Activated CD4-positive, alpha-beta T cell treated with anti-CD3 and anti-CD28 coated beads, Interleukin-2, amount 50 U/mL, for 16 hours (primary cell): Measurements from ENCODE around the gene TMEM263.
A peak's percentile ranks its signal among the peaks of the same experiment; 100 is the strongest.

Experiments
- DNase-seq: peaks from one replicate; pipeline ENCODE4 v3.0.0-alpha.2; 2020

TMEM263 gene

DNA sequence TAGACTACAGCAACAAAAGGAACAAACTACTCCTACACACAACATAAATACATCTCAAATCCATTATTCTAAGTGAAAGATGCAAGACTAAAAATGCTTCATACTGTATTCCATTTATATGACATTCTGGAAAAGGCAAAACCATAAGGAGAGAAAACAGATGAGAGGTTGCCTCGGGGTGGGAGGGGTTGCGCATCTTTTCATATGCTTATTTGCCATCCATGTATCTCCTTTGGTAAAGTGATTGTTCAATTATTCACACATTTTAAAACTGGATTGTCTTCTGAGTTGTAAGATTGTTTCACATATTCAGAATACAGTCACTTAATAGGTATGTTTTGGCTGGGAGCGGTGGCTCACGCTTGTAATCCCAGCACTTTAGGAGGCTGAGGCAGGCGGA, 5.1 kb upstream of the TMEM263 start:
- no peak for DNase-seq

GRCh38 chr12:106953352-106954250, 2.1 kb upstream of the TMEM263 start:
- no peak for DNase-seq

DNA sequence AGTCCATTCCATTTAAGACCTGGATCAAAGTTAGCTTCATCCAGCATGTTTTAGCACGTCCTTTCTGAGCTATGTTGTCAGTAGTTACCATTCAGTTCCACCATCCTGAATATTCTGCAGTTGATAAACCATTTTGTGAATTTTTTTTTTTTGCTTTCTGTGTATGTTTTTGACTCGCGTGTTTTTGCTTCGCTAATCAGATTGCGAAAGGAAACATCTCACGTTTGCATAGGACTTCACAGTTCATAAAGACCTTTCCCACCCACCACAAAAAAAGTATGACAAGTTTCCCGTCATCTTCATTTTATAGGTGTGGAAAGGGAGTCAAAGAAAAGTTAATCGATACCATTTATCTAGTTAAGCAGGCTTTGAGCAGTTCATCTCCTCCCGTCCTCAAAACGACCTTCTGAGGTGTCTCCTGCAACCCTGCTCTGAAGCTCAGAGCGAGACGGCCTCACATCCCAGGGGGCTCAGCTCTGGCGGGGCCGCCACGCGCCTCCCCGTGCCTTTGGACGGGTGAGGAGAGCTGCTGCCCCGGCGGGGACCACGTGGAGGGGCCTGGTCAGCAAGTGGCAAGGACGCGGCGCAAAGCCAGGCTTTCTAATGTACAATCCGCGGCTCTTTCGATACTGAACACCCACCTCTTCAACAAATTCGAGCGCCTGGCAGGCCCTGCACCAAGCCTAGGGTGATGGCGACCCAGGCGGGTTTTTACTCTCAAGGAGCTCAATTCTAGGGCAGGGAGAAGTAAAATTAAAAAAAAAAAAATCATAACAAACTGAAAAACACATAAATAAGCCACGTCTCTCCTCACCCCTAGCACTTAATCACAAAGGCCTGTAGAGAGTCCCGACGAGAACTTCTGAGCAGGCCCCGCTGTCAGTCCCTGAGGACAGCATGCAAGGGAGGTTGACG, 988 bp upstream of the TMEM263 start:
- no peak for DNase-seq

DNA sequence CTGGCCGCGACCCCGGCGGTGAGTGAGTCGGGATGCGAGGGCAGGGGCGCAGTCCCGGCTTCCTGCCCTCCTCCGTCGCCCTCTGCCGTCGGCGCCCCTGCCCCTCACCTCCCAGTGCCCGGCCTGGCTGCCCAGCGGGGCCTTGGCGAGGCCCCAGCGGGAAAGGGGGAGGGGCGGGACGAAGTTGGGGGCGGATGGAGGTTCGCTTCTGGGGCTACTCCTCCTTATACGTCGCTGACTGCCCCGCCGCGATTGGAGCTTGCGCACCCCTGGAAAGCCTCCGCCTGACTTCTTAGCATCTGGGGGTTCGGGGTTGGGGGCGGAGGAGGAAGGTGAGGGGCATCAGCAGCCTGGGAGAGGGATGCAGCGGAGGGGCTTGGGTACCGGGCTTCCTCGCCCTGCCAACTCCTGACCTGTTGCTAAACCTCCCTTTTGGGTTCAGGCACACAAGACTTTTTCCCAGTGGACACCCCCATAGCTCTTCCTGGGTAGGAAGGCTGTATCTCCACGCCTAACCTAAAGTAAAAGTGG, 406 bp downstream of the TMEM263 start:
- DNase-seq, result peak; percentile 62

DNA sequence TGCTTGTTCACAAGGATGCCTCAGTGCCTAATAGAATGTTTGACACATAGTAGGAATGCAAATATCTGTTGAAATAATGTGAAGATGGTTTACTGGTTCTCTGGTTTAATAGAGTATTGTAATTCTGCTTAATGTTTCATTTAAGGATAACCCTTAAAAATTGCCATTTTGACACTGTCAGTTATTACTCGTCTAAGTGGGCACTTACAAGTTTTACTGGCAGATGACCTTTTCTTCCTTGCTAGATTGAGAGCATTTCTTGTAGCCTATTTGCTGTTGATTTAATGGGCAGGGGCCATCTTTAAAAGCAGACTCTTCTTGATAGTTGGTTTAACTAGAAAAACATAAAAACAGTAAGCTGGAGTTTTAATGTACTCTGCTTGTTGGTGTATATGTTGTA, 1.9 kb downstream of the TMEM263 start:
- DNase-seq, result no peak

DNA sequence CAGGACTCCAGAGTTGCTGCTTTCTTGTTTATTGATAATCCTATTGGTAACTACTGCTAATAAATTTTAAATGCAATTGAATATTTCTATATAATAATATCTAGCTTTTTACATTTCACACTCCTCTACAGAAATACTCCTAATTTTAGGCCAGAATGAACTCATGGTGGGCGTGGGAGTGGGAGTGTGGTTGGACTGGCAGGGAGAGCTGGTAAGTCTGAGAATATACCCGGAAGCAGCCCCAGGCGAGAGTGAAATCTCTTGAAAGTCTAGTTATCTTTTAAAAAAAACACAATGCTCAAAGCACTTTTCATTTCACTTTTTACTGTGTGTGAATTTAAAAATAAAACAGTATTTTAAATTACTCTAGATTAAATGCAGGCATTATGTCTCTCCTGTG, 4.7 kb downstream of the TMEM263 start:
- no peak for DNase-seq

DNA sequence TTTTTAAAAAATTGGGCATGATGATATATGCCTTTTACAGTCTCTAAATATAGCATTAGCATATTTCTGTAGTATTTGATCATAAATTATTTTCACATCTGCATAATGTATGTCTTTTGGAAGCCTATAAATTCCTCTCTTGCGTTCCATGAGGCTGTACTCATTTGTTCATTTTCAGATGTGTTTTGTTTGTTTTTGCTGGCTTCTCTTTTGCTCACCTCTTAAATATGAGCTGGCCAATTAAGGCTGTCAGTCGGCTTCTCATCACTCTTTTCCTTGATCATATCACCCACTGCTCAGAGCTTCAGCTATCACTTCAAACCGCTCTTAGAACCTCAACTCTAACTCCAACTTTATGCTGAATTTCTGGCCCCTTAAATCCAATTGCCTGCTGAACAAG, 6.6 kb downstream of the TMEM263 start:
- DNase-seq, result no peak

DNA sequence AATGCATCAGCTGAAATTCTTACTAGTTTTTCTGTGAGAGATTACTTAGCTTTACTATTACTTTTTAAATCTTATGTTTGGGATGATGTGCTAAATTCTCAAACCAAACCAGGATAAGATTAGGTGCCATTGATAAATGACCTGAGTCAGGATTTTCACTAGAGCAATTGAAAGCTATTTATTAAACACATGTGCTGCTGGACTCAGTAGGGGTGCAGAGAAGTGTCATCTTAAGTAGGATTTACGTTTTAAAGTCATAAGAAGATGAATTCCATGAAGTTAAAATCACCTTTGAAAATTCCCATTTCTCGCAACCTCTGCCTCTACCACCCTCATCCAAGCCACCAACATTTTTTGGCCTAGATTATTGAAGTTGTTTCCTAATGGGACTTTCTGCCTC, 8.8 kb downstream of the TMEM263 start:
- DNase-seq, result no peak

GRCh38 chr12:106971065-106971464, 15.4 kb downstream of the TMEM263 start:
- DNase-seq, result no peak

- DNase-seq, result no peak
These were observed 17.8 kb downstream of the TMEM263 start for GRCh38 chr12:106973545-106973944.

- DNase-seq, result no peak
These were observed 18.8 kb downstream of the TMEM263 start for GRCh38 chr12:106974511-106974910.

DNA sequence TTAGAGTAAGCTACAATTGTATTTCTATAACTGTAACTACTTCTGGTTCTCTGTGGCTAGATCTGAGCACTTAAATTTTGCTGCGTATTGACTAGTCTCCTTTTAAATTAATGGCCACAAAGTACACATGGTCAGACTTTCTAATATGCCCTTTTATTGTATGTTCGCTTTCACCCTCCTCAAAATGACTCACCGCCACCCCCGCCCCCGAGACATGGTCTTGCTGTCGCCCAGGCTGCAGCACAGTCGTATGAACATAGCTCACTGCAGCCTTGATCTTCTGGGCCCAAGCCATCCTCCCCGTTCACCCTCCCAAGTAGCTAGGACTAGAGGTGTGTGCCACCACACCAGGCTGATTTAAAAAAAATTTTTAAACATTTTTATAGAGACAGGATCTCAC, 19.4 kb downstream of the TMEM263 start:
- no peak for DNase-seq

- DNase-seq, result no peak
These were observed 20.4 kb downstream of the TMEM263 start for GRCh38 chr12:106975993-106976658.

- no peak for DNase-seq
These were observed 21.0 kb downstream of the TMEM263 start for GRCh38 chr12:106976668-106977067.

DNA sequence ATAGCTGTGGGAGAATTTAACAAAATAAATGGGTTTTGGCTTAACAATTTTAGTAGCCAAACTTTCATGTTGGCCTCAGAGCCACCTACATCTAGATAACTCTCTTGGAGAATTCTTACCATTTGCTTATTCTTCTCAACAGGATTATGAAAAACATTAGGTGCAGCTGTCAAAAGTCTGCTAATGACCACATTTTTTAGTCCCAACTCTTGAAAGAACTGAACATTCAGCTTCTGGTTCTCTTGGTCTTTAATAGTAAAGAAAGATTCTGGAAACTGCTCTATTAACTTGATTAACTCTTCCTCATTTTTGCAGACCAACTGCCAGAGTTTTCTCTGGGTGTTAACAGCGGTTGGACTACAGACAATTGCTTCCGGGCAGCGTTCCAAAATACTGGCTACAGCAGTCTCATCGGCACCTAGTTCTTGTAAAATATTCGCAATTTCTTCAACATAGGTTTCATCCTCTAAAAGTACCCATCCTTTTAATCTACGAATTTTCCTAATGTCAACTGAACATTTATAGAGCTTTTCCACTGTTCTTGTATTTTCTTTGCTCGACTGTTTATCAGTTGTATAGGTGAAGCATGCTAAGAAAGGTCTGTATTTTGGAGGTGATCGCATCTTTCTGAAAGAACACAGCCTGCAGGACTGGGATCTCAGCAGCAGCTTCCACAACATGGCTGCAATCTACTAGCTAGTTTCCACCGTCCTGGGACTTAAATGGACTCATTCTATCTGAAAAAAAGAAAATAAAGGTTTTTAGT, 22.5 kb downstream of the TMEM263 start:
- DNase-seq, result no peak

DNA sequence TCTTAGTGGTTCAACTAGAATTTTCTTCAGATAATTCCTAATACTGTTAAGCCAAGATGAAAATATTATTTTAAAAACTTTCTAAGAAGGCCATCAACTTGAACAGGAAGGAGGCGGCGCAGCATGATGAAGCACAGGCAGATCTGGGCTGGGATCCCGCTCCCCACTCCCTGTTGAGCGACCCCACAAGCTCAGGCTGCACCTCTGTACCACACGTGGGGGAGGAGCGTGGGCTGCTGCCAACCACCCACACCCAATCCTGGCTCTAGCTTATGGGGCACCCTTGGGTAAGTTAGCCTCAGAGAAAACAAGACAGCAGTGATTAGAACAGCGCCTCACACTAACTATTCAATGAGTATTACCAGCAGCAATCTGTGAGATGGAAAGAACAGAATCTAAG, 25.2 kb downstream of the TMEM263 start:
- no peak for DNase-seq

DNA sequence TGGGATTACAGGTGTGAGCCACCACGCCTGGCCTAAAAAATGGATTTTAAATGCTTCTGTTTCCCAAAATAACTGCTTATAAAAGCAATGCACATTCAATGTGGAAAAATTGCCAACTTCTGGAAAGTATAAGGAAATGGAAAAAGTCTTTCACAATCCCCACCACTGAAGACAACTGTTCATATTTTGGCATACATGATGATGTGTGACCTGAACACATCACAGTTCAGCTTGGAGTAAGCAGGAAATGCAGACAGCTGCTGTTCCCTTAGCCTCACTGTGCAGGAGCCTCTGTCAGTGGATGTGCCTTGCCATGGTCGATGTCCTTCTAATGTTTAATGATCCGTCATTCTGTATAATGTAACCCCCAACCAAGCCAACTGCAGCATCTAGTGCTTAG, 26.1 kb downstream of the TMEM263 start:
- no peak for DNase-seq

- DNase-seq, result no peak
These were observed 26.5 kb downstream of the TMEM263 start for GRCh38 chr12:106982229-106982628.

DNA sequence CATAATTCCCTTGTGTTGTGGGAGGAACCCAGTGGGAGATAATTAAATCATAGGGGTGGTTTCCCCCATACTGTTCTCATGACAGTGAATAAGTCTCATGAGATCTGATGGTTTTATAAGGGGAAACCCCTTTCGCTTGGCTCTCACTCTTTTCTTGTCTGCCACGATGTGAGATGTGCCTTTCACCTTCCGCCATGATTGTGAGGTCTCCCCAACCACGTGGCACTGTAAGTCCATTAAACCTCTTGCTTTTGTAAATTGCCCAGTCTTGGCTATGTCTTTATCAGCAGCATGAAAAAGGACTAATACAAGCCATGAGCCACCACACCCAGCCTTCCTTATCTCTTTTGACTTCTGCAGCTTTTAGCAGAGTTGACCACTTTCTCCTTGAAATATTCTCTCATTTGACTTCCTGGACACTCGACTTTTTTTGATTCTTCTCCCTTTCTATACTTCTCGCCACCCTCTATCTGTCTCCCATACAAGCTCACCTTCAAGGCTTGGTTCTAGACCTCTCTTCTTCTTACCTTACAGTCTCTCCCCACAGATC, 29.0 kb downstream of the TMEM263 start:
- DNase-seq, result no peak

- DNase-seq, result no peak
These were observed 29.8 kb downstream of the TMEM263 start for GRCh38 chr12:106985479-106985878.

- no peak for DNase-seq
These were observed 30.4 kb downstream of the TMEM263 start for GRCh38 chr12:106986135-106986534.
